GM10248 (cell line): Measurements from ENCODE around the gene SEMA7A.

Source experiments
- CTCF ChIA-PET: fragments of 300-600 bp; sonication (Branson Sonifier 250); formaldehyde crosslinking; extraction: SDS; loops from one replicate; lab custom pipeline; 2021; ENCODE audit warnings: antibody characterized with exemption; lab: Yijun Ruan, JAX
- POLR2A ChIA-PET: fragments of 350-650 bp; sonication (Branson Sonifier 250); formaldehyde crosslinking; extraction: SDS; loops from one replicate; lab custom pipeline; 2020; ENCODE audit warnings: antibody characterized with exemption; lab: Yijun Ruan, JAX
- DNase-seq: peaks from one replicate; pipeline ENCODE4 v3.0.0; 2012; ENCODE audit errors: extremely low spot score
- CTCF ChIP-seq: IDR thresholded peaks from 2 replicates; pipeline ENCODE4 v1.5.1; 2012; ENCODE audit warnings: mild to moderate bottlenecking, low read depth; ENCODE audit errors: extremely low read depth, missing control alignments, control extremely low read depth

The SEMA7A gene

DNA sequence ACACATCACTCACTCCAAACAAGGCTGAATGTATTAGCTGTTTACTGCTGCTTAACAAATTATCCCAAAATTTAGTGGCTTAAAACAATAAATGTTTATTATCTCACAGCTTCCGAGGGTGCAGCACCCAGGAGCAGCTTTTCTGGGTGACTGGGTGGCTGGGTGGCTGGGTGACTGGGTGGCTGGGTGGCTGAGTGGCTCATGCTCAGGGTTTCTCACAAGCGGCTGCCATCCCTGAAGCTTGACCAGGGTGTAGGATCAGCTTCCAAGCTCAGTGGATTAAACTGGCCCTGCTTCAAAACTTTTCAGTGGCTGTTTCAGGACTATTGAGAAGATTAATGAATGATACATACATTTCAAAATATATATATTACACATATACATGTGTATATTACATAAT lies 64.0 kb downstream of the SEMA7A start:
- TF ChIP-seq CTCF, result no peak
- no peak for DNase-seq
- CTCF ChIA-PET, result interaction anchor here (1.5 to 22.3 kb wide), 4 partner anchors 12 to 263 kb away, joined by 7 to 827 read pairs (median 88); partner anchors contain the start of gene SEMA7A
- POLR2A ChIA-PET, result no interaction called here

DNA sequence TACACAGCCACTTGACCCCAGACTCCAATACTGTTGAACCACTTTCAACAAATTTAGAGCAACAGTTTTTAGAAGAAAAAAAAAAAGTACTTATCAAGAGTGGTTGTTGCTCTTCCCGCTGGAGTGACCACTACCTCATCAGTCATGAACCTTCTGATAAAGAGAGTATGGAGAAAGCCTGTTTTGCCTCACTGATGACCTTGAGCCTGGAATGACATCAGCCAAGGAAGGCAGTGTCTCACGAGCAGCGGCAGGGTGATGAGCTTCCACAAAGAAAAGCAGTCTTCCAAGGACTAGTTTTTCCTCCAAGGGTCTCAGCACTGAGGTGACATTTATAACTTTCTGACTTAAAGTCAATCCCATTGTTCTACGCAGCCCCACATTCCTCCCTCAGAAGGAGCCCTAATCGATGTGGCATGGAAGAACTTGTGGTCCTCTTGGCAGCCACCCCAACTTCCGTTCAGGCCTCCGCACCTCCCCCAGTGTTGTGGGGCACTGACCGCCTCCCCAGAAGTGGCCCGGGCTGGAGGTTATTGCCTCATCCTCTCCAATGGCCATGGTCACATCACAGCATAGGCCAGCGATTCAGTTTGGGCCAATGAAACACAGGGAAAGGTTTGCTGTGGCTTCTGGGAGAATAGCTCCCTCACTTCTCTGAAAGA lies 64.5 kb downstream of the SEMA7A start:
- TF ChIP-seq CTCF, result no peak
- POLR2A ChIA-PET, result no interaction called here
- DNase-seq, result peak; percentile 4
- CTCF ChIA-PET, result interaction anchor here (1.5 to 22.3 kb wide), 4 partner anchors 13 to 264 kb away, joined by 7 to 827 read pairs (median 88); partner anchors contain the start of gene SEMA7A

DNA sequence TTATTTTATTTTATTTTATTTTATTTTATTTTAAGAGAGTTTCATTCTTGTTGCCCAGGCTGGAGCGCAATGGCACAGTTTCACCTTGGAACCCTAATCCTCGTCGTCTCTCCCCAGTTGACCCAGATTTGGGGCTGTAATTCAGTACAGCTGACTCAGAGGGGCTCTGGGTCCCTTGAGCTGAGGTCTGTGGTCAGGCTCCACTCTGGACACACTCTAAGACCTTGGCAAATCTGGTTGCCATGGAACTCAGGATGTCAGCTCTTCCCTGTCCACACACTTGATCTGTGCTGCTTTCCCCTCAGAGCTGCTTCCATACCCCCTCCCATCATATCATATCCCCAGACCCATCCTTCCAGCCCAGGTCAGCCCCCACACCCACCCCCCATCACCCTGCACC lies 65.6 kb downstream of the SEMA7A start:
- TF ChIP-seq CTCF, result no peak
- POLR2A ChIA-PET, result no interaction called here
- CTCF ChIA-PET, result interaction anchor here (1.0 to 22.3 kb wide), 4 partner anchors 8 to 401 kb away, joined by 3 to 827 read pairs (median 6); partner anchors contain the start of gene SEMA7A
- DNase-seq, result peak; percentile 4

- POLR2A ChIA-PET, result no interaction called here
- CTCF ChIA-PET, result interaction anchor here (1.0 to 22.3 kb wide), 4 partner anchors 9 to 401 kb away, joined by 3 to 827 read pairs (median 6); partner anchors contain the start of gene SEMA7A
Observed at GRCh38 chr15:74367296-74367854, 66.4 kb downstream of the SEMA7A start, which contains the start of gene CYP11A1. CYP11A1 (minus strand) TSS chr15:74367646; CDS start chr15:74367585, 61 bp downstream.

DNA sequence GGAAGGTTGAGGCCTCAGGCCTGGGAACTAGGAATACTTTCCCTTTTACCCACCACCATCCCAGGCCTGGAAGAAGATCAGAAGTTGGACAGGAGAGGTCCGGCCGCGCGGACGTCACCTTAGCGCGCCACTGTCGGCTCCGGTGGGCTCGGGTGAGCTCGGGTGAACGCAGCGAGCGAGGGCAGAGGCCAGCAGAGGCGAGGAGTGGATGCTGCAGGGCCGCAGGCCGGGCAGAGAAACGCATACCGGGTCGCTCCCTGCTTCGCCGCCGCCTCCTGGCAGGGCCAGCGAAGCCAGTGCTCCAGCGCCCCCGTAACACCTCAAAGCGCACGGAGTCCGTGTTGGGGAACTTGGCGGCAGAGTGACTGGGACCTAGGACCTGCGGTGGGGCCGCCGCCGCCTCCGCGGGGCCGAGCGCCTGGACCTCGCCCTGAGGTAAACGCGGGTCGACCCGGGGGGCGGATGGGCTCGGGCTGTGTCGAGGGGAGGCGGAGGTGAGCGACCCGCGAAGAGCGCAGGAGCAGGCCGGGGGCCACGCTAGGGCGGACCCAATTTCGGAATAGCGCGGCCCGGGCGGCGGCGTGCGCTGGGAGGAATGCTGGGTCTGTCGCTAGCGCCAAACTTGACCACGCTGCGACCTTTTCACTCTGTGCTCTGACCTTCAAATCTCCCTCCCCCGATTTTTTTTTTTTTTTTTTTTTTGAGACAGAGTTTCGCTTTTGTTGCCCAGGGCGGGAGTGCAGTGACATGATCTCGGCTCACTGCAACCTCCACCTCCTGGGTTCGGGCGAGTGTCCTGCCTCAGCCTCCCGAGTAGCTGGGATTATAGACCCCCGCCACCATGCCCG lies 67.9 kb downstream of the SEMA7A start:
- CTCF ChIA-PET, result interaction anchor here (0.9 to 22.3 kb wide), 3 partner anchors 70 to 266 kb away, joined by 3 to 827 read pairs (median 7); partner anchors contain the start of gene SEMA7A
- POLR2A ChIA-PET, result interaction anchor here (0.7 kb wide), 1 partner anchor 1173 kb away, joined by 7 read pairs; no protein-coding TSS in a partner anchor
- DNase-seq, result peak; percentile 48
- TF ChIP-seq CTCF, result no peak

More at GRCh38 chr15:74367296-74367854, 66.4 kb downstream of the SEMA7A start, which contains the start of gene CYP11A1:
- no peak for TF ChIP-seq CTCF
- peak; percentile 12 for DNase-seq
